H1 (cell line): Measurements from ENCODE around the gene JAM2.

Source experiments
- BRCA1 ChIP-seq: IDR thresholded peaks from 2 replicates; pipeline ENCODE4 v1.6.1; 2012; ENCODE audit warnings: low read depth, low read length, improper control_type of control experiment
- EZH2 ChIP-seq: fragments of 200-600 bp; sonication (generic); IDR thresholded peaks from 2 replicates; pipeline ENCODE4 v1.7.1; 2012; ENCODE audit warnings: low read depth, mild to moderate bottlenecking, moderate library complexity, low read length, inconsistent platforms; ENCODE audit not compliant: severe bottlenecking
- GABPA ChIP-seq: IDR thresholded peaks from 2 replicates; pipeline ENCODE4 v1.6.1; 2011; ENCODE audit warnings: mild to moderate bottlenecking, low read length, moderate library complexity, borderline replicate concordance; ENCODE audit not compliant: insufficient read depth
- JUN ChIP-seq: IDR thresholded peaks from 2 replicates; pipeline ENCODE4 v1.6.1; 2011; ENCODE audit warnings: low read depth, mild to moderate bottlenecking, improper control_type of control experiment, low read length
- JUND ChIP-seq: IDR thresholded peaks from 2 replicates; pipeline ENCODE4 v1.6.1; 2011; ENCODE audit warnings: mild to moderate bottlenecking, improper control_type of control experiment, low read length
- POLR2A ChIP-seq, 2 experiments: IDR thresholded peaks; 1 replicate in 1 of 2; 2 replicates in 1 of 2; pipeline ENCODE4 v1.6.1; 2011; ENCODE audit warnings: low read depth in 2 of 2, low read length in 2 of 2, mild to moderate bottlenecking in 2 of 2; ENCODE audit errors: control extremely low read depth in 1 of 2
- POLR2AphosphoS5 ChIP-seq: IDR thresholded peaks from 2 replicates; pipeline ENCODE4 v1.6.1; 2011; ENCODE audit warnings: low read depth, low read length
- RNF2 ChIP-seq: fragments of 200-900, 300-1000 bp; sonication (generic); IDR thresholded peaks from 2 replicates; pipeline ENCODE4 v1.7.1; 2016; ENCODE audit warnings: borderline replicate concordance, low read depth, mild to moderate bottlenecking, antibody characterized with exemption, low read length; ENCODE audit not compliant: poor library complexity, severe bottlenecking; ENCODE audit errors: missing control alignments
- SIRT6 ChIP-seq: IDR thresholded peaks from one replicate; pipeline ENCODE4 v1.7.1; 2012; ENCODE audit warnings: low read length, inconsistent platforms
- SP1 ChIP-seq: IDR thresholded peaks from 2 replicates; pipeline ENCODE4 v1.6.1; 2011; ENCODE audit warnings: low read depth, low read length
- YY1 ChIP-seq: IDR thresholded peaks from 2 replicates; pipeline ENCODE4 v1.6.1; 2011; ENCODE audit warnings: low read depth, mild to moderate bottlenecking, low read length
- TF ChIP-seq, protein P1 (sequence below), 3 experiments: IDR thresholded peaks; 1 replicate in 2 of 3; 2 replicates in 1 of 3; pipeline versions ENCODE4 v1.5.1 to v1.6.1; 2011; ENCODE audit warnings: low read length in 3 of 3, mild to moderate bottlenecking in 3 of 3, inconsistent platforms in 2 of 3, low read depth in 1 of 3, moderate library complexity in 1 of 3; ENCODE audit not compliant: insufficient read depth in 1 of 3; ENCODE audit errors: control extremely low read depth in 1 of 3

DNA sequence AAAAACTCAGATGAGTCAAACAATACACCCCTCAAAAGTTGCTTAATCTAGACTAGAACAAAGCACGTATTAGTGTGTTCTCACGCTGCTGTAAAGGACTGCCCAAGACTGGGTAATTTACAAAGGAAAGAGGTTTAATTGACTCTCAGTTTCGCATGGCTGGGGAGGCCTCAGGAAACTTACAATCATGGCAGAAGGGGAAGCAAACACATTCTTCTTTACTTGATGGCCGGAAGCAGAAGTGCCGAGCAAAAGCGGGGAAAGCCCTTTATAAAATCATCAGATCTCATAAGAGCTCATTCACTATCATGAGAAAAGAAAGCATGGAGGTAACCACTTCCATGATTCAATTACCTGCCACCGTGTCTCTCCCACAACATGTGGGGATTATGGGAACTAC, 10.1 kb downstream of the JAM2 start:
- TF ChIP-seq EZH2 (no peak), RNF2 (no peak), SIRT6 (no peak), JUND (no peak), BRCA1 (no peak), JUN (no peak), POLR2A (IDR thresholded peaks at IDR 0.05; ENCODE audit: control extremely low read depth in 1 of 2, low read depth in 2 of 2, low read length in 2 of 2) (no peak), GABPA (no peak), SP1 (no peak), POLR2AphosphoS5 (no peak), YY1 (no peak)
- TF ChIP-seq, protein P1, sequence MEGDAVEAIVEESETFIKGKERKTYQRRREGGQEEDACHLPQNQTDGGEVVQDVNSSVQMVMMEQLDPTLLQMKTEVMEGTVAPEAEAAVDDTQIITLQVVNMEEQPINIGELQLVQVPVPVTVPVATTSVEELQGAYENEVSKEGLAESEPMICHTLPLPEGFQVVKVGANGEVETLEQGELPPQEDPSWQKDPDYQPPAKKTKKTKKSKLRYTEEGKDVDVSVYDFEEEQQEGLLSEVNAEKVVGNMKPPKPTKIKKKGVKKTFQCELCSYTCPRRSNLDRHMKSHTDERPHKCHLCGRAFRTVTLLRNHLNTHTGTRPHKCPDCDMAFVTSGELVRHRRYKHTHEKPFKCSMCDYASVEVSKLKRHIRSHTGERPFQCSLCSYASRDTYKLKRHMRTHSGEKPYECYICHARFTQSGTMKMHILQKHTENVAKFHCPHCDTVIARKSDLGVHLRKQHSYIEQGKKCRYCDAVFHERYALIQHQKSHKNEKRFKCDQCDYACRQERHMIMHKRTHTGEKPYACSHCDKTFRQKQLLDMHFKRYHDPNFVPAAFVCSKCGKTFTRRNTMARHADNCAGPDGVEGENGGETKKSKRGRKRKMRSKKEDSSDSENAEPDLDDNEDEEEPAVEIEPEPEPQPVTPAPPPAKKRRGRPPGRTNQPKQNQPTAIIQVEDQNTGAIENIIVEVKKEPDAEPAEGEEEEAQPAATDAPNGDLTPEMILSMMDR (IDR thresholded peaks at IDR 0.05; ENCODE audit: control extremely low read depth in 1 of 3, insufficient read depth in 1 of 3, low read depth in 1 of 3, low read length in 3 of 3) = no peak
